GM12874 (cell line): Measurements from ENCODE around the gene PDLIM4.

Experiments
- TF ChIP-seq, protein P1 (sequence below): IDR thresholded peaks from 2 replicates; pipeline ENCODE4 v1.5.1; 2011; ENCODE audit warnings: low read depth, mild to moderate bottlenecking, control low read depth, low read length, moderate library complexity; ENCODE audit not compliant: insufficient read depth

PDLIM4 gene

GRCh38 chr5:132261881-132262845 lies 4.7 kb downstream of the PDLIM4 start:
- TF ChIP-seq, protein P1, sequence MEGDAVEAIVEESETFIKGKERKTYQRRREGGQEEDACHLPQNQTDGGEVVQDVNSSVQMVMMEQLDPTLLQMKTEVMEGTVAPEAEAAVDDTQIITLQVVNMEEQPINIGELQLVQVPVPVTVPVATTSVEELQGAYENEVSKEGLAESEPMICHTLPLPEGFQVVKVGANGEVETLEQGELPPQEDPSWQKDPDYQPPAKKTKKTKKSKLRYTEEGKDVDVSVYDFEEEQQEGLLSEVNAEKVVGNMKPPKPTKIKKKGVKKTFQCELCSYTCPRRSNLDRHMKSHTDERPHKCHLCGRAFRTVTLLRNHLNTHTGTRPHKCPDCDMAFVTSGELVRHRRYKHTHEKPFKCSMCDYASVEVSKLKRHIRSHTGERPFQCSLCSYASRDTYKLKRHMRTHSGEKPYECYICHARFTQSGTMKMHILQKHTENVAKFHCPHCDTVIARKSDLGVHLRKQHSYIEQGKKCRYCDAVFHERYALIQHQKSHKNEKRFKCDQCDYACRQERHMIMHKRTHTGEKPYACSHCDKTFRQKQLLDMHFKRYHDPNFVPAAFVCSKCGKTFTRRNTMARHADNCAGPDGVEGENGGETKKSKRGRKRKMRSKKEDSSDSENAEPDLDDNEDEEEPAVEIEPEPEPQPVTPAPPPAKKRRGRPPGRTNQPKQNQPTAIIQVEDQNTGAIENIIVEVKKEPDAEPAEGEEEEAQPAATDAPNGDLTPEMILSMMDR = no peak

DNA sequence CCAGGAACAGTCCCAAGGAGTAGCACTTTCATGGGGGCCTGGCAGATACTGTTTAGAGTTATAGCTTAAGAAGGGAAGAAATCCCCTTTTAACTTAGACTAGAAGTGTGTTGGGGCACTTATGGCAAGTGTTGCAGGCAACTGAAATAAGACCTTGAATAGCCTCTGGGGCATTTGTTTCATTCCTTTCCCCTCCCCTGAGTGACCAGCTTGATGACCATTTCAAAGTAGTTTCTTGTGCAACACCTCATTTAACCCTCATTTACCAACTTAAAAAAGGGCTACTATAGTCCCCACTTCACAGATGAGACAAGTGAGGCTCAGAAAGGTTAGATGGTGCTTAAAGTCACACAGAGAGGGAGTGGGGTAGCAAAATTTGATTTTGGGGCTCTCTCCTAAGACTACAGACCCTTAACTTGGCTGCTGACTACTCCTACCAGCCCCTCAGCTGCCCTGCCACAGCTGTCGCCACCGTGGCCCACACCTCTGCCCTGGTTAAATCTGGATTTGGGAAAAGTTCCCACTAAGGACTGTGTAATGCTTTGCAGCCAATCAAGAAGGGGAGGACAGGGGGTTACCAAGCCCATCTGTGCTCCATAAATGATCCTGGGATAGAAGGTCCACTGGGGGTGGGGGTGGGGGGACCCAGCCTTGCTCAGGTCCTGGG lies 5.5 kb downstream of the PDLIM4 start:
- TF ChIP-seq, protein P1 = no peak

DNA sequence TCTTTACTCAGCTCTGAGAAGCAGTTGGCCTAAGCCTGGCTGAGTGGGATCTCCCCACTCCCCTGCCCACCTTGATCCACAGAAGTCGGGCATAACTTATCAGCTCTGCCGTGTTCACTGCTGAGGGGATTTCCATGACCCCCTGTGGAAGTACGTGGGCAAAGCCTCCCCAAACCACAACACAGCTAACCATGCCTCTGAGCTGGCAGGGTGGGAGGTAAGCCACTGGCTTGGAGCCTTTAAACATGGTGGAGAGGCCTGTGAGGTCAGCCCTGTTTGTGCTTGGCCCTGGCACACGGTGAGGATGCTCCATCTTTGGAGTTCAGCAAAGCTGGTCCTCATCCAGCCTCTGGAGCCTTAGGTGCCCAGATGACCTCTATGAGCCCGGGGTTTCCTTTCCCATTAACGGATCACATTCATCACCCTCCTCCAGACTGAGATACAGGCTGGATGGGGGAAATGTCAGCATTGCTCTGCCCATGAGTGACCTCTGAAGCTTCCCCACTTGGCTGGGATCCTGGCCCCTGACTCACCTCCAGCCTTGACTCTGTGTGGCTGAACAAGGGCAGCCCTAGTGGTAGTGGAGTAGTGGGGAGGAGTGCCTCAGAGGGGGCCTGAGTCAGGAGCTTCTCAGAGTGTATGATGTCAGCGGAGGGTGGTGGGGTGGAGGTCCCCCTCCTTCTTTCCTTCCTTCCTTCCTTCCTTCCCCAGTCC lies 6.2 kb downstream of the PDLIM4 start:
- TF ChIP-seq, protein P1 = no peak

- TF ChIP-seq, protein P1 = no peak
These were observed 7.2 kb downstream of the PDLIM4 start for GRCh38 chr5:132264546-132265335.

- TF ChIP-seq, protein P1 = no peak
These were observed 8.0 kb downstream of the PDLIM4 start for GRCh38 chr5:132265336-132266030.

DNA sequence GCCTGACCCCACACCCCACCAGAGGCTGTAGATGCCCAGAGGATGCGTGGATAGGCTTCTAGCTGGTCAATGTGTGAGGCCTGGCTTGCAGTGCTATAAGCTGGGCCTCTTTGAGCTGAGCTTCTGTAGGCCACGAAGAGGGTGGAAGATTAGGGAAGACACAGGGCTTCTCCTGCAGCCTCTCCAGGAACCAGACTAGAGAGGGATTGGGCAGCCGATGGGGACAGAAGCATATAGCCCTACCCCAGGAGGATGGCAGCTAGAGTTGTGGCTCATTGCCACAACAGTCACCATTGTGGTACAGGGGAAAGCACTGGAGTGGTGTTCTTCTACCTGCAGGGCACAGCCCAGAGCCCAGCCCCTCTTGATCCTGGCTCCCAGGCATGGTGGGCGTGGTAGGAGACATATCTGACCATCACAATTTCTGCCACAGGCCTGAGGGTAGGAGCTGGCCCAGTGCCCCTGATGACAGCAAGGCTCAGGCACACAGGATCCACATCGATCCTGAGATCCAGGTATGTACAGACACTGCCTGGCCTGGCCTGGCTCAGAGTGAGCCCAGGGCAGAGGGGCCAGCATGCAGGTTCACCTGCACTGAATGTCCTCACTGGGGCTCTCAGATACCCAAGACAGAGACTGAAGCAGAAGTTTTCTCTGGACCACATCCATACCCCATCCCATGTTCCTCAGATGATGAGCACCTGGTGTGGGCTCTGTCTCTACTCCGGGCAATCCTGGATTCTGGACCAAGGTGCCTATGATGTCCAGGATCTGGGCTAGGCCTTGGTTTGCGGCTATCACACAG lies 8.7 kb downstream of the PDLIM4 start:
- TF ChIP-seq, protein P1 = no peak
